ENCODE data around the gene HDAC4.

Gene HDAC4

DNA sequence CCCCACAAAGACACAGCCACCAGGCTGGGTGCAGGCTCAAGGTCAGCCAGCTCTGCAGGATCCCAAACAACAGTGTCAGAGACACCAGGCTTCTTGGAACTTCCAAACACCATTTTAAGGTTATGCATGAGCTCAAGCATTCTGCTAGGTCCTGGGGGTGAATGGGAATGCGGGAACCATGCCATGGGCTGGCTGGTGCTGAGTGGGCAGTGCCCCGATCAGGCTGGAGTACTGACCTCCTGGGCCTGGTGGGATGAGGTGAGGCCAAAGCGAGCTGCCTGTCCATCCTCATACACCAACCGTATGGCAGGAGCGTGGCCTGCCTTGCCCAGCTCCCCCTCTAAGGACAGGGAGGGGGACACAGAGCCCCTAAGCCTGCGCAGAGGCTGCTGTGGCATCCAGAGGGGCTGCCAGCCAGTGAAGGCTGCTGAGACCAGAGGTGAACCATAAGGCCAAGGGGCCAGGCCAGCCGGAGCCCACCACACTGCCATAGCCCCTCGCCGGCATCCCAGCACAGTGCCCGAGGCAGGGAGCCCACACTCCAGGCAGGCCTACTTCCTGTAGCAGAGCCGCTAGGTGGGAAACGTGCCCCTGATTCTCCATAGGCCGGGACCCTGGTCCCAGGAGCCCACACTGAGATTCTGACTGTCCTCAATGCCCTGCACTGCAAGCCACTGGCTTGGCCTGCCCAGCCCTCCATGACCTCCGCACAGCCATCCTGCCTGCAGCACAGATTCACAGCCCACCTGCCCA lies 135.0 kb downstream of the HDAC4 start:
- no peak for DNase-seq (ENCODE audit: low spot score)

- no peak for DNase-seq (ENCODE audit: low spot score)
Observed at GRCh38 chr2:239264838-239265651, 135.8 kb downstream of the HDAC4 start.

GRCh38 chr2:239264492-239264837 lies 136.4 kb downstream of the HDAC4 start:
- DNase-seq (ENCODE audit: low spot score): no peak

DNA sequence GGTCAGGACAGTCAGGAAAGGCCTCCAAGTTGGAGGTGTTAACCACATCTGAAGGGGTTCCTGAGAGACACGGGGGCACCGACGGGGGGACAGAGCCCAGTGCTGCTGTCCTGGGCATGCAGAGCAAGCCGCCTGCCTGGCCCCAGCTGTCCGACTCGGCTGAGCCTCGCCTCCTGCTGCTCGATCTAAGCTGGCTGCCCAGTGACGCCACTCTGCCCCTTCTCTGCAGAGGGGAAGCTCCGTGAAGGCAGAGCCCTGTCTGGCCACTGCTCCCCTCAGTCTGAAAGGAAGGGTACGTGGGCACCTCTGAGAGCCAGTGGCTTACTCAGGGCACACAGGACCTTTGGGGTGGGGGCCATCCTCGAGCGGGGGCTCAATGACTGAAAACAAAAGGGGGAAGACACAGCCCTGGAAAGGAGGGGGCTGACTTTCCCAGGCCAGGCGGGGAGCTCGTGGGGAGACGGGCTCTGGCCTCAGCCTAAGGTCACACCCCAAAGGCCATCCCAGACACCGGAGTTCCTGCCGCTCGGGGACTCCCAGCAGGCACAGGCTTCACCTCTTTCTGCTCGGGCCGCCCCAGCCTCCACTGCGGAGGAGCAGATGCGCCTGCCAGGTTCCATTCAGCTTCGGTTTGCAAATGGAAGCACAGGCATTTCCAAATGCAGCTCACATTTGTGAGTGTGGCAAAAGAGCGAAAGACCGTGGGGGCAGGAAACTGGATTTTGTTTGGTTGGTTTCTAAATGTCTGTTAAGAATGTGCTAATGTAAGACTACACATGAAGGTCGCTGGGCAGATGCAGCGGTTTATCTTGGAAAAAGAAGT lies 136.9 kb downstream of the HDAC4 start:
- DNase-seq (ENCODE audit: low spot score): no peak

- DNase-seq (ENCODE audit: low spot score): no peak
Observed at GRCh38 chr2:239263231-239263630, 137.6 kb downstream of the HDAC4 start.

DNA sequence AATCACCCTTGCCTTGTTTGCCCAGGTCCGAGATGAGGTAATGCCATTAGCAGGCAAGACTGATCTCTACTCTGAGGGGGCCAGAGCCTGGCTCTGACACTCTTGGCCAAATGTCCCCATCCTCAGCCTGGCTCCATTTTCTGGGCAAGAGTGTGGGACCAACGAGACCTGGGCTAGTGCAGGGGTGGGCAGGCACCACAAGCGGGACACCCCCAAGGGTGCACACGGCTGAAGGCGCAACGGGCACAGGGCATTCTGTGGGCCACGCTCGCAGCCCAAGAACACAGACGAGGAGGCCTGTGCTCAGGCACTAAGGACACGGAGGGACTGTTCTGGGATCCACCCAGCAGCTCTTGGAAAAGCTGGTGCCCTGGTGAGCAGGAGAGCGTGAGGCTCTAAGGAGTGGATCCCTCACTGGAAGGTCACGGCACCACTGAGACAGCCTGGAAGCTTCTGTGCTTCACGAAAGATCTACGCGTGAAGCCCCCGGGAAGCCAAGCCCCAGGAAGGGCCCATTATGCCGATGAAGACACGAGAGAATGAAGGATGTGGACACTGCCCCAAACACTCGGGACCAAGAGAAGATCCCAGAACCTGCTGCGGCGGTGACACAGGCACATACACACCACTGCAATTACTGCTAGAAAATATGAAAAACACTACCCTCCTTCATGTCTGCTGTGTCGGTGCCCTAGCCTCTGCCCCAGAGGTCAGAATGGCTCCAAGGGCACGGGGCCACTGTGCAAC lies 138.2 kb downstream of the HDAC4 start:
- DNase-seq (ENCODE audit: low spot score): no peak

DNA sequence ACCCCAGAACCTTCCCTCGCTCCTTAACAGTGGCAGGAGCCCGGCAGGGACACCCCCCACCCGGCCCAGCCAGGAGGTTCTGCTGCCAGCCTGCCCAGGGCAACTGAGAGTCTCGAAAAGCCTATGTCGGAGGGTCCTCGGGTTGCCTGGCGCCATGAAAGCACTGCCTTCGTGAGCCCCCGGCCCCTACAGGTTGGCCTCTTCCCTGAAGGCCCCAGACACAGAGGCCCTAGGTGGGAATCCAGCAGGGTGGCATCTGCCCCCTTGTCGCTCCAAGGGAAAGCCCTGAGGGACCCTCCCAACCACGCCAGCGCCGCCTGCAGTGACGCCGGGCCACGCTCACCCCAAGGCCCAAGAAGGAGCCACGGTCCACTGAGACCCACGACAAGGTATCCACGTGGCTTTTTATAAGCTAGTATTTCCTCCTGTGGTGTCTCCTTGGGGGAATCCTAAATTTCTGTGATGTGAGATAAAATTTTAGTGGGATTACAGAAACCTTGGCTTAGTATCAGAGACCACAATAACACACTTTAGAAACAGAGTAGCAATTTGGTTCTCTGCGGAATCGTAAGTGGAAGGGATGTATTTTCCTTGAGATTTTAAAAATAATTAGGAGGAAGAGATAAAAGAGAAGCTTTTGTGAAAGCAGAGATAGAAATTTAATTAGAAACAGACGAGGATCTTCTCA lies 138.9 kb downstream of the HDAC4 start:
- DNase-seq (ENCODE audit: low spot score): no peak

DNA sequence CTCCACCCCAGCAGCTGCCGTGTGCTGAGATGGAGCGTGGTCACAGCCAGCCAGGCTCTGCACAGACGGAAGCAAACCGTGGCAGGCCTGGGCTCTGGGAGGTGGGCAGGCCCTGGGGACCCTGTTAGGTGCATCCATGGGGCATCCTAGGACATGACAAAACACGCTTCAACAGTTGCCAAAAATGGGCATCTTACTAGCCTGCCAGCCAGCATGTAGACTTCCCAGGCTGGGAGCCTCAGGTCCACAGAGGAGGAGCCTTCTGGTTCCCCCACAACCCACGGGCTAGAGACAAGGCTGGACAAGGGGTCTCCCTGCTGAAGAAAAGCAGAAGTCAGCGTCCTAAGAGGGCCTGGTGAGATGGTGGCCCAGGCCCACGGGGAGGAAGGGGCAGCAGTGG lies 139.5 kb downstream of the HDAC4 start:
- no peak for DNase-seq (ENCODE audit: low spot score)

- DNase-seq (ENCODE audit: low spot score): no peak
Observed at GRCh38 chr2:239260546-239261327, 140.1 kb downstream of the HDAC4 start.

DNA sequence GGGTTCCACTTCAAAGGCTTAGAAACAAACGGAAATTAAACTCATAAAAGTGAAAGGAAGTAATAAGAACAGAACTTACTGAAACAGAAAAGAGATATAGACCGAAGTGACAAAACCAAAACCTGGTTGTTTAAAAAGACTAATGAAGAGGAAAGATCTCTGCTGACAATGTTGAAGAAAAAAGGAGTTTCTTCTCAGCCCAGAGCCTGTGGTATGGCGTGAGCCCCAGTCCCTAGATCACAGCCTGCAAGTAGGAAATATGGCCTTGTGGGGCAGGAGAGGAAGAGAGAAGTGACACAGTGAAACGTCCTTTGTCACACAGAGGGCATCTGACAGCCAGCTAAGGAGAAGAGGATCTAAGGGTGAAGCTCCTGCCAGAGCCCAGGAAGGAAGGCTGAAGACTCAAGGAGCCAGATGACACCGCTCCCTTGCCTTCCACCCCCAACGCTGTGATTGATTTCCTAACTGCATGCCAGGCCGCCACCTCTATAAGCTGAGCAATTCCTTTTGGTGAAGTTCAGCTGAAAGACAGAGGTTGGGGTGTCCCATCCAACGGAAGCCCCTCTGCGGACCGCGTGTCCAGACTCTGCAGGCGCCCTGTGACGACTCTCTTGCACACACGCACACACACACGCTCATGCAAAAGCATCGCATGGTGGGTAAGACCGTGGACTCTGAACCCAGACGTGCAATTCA lies 141.1 kb downstream of the HDAC4 start:
- DNase-seq (ENCODE audit: low spot score): no peak

DNA sequence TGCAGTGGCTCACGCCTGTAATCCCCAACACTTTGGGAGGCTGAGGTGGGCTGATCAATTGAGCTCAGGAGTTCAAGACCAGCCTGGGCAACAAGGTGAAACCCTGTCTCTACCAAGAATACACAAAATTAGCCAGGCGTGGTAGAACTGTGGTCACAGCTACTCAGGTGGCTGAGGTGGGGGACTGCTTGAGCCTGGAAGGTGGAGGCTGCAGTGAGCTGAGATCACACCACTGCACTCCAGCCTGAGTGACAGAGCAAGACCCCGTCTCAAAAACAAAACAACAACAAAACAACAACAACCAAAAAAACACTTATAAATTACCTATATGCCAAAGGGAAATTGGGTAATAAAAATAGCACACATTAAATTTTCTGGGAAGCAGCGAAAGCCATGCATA lies 141.6 kb downstream of the HDAC4 start:
- no peak for DNase-seq (ENCODE audit: low spot score)

DNA sequence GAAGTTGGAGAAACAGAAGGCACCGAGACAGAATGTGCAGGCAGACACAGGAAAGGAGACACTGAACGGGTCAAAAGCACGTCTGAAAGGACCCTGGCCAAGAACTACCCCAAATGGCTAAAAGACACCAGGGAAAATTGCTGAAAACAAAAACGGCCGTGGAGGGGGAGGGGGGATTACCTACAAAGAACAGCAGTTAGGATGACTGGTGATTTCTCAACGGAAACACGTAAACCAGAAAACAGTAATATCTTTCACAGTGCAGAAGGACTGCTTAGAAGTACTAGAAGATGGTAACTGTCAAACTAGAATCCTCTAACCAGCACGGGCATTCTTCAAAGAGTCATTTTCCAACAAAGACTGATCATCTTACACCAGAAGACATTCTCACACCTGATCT lies 142.6 kb downstream of the HDAC4 start:
- no peak for DNase-seq (ENCODE audit: low spot score)

GRCh38 chr2:239257511-239257937 lies 143.3 kb downstream of the HDAC4 start:
- peak; percentile 67 for DNase-seq (ENCODE audit: low spot score)

DNA sequence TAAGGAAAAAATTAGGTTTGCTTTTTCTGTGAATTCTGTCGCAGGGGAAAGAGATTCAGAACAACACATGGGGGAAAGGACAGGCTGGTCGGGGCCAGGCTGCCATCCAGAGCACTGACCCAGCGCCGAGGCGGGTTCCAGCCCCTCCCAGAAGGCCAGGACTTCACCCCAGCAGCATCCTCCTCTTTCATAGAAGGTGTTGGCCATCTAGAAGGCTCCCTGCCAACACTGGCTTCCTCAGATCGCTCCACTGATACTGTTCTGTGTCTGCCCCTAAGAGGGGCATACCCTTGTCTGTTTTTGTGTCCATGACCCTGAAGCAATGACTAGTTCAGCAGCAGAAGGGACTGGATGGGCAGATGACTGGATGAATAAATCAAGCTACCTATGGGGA lies 144.5 kb downstream of the HDAC4 start:
- DNase-seq (ENCODE audit: low spot score): no peak

GRCh38 chr2:239255628-239256349 lies 145.0 kb downstream of the HDAC4 start:
- no peak for DNase-seq (ENCODE audit: low spot score)

GRCh38 chr2:239255218-239255617 lies 145.6 kb downstream of the HDAC4 start:
- DNase-seq (ENCODE audit: low spot score): no peak

GRCh38 chr2:239253701-239254436 lies 147.0 kb downstream of the HDAC4 start:
- no peak for DNase-seq (ENCODE audit: low spot score)

DNA sequence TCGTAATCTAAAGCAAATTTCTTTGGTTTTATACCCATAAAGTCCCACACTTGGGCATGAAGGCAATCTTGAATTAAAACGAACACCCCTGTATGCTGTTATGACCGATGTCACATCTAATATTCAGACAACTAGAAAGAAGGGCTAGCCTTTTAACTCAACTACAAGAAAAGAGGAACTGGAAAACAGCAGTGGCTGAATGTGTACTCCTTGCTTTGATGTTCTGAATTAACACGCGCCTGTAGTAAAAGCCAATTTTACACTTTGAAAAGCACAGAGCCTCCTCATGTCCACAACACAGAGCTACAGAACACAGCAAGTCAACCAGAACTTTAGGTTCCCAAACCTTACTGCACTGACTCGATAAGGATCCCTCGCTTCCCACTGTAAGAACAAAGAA lies 147.6 kb downstream of the HDAC4 start:
- DNase-seq (ENCODE audit: low spot score): no peak

GRCh38 chr2:239252801-239253200 lies 148.0 kb downstream of the HDAC4 start:
- DNase-seq (ENCODE audit: low spot score): no peak
